Peyer's patch (tissue), 4 donors: Measurements from ENCODE around the gene YIF1B.

Experiments
- CTCF ChIP-seq, 6 experiments: fragments of 450-650 bp in 4 of 6; fragments of 200-600 bp in 2 of 6; sonication (generic) in 1 of 6; IDR thresholded peaks; one replicate each; pipeline ENCODE4 v1.5.1; 2017 to 2019; ENCODE audit warnings: antibody characterized with exemption in 6 of 6, mild to moderate bottlenecking in 3 of 6, moderate library complexity in 1 of 6
- POLR2A ChIP-seq, 2 donors: fragments of 450-650 bp; IDR thresholded peaks; one replicate each; pipeline ENCODE4 v1.5.1; 2017; ENCODE audit warnings: antibody characterized with exemption in 2 of 2, mild to moderate bottlenecking in 2 of 2, moderate library complexity in 2 of 2

DNA sequence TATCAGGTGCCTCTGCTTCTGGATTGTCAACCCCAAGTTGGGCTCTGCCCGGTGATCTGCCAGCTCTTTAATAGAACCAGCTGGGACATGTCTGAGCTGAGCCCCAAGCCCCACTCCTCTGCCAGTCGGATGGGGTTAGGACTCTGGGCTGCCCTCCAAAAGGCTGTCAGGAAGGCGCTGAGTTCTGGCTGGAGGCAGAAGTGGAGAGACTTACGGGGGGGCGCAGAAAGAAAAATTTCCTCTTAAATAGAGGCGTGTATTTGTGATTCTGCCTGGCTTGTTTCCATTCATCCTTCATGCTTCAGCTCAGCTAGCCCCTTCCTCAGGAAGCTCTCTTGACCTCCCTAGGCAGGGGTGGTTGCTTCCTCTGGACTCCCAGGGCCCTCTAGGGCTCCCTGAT lies 2.9 kb upstream of the YIF1B start:
- TF ChIP-seq CTCF (IDR thresholded peaks at IDR 0.05) (no peak), POLR2A (IDR thresholded peaks at IDR 0.05) (no peak)
